H9 (cell line): ENCODE measurements around the gene CNTD1. TPM values are rescaled to one million over a fixed set of nuclear protein-coding genes. Genes with fewer than 3 reads are reported as not detected.
A peak's percentile ranks its signal among the peaks of the same experiment; 100 is the strongest.

Source experiments
- DNase-seq: peaks from one replicate; pipeline ENCODE4 v3.0.0-alpha.2; 2017
- H2AFZ ChIP-seq: one replicate; pipeline ENCODE4 v1.6.1; 2013; ENCODE audit warnings: mild to moderate bottlenecking, low read length, control low read depth, moderate library complexity
- H2AK5ac ChIP-seq: 2 replicates; pipeline ENCODE4 v1.6.1; 2013; ENCODE audit warnings: low read length, control low read depth, mixed read lengths; ENCODE audit not compliant: insufficient read length
- H2BK120ac ChIP-seq: one replicate; pipeline ENCODE4 v1.6.1; 2013; ENCODE audit warnings: low read depth, mild to moderate bottlenecking, low read length, control low read depth, inconsistent platforms; ENCODE audit not compliant: poor library complexity, severe bottlenecking
- H2BK12ac ChIP-seq: 2 replicates; pipeline ENCODE4 v1.6.1; 2013; ENCODE audit warnings: low read length, control low read depth, mixed read lengths, low read depth; ENCODE audit not compliant: insufficient read length
- H2BK15ac ChIP-seq: 2 replicates; pipeline ENCODE4 v1.6.1; 2013; ENCODE audit warnings: low read depth, low read length, control low read depth
- H2BK20ac ChIP-seq: one replicate; pipeline ENCODE4 v1.6.1; 2013; ENCODE audit warnings: low read depth, mild to moderate bottlenecking, low read length, control low read depth, inconsistent platforms; ENCODE audit not compliant: poor library complexity, severe bottlenecking
- H2BK5ac ChIP-seq: 2 replicates; pipeline ENCODE4 v1.6.1; 2013; ENCODE audit warnings: low read length, control low read depth, mixed read lengths; ENCODE audit not compliant: insufficient read length
- H3K14ac ChIP-seq: 2 replicates; pipeline ENCODE4 v1.6.1; 2013; ENCODE audit warnings: low read length, control low read depth; ENCODE audit not compliant: insufficient read depth
- H3K18ac ChIP-seq: 2 replicates; pipeline ENCODE4 v1.6.1; 2013; ENCODE audit warnings: low read depth, mild to moderate bottlenecking, mixed read lengths, low read length, control low read depth; ENCODE audit not compliant: insufficient read length
- H3K23ac ChIP-seq: 2 replicates; pipeline ENCODE4 v1.6.1; 2013; ENCODE audit warnings: low read length, control low read depth, mixed read lengths, low read depth; ENCODE audit not compliant: insufficient read length
- H3K23me2 ChIP-seq: 2 replicates; pipeline ENCODE4 v1.6.1; 2013; ENCODE audit warnings: low read depth, mild to moderate bottlenecking, mixed read lengths, low read length, control low read depth; ENCODE audit not compliant: insufficient read length, poor library complexity, severe bottlenecking
- H3K27ac ChIP-seq: 2 replicates; pipeline ENCODE4 v1.5.1; 2013; ENCODE audit warnings: low read length, control low read depth, mixed read lengths, low read depth; ENCODE audit not compliant: insufficient read length
- H3K27me3 ChIP-seq: 2 replicates; pipeline ENCODE4 v1.6.1; 2013; ENCODE audit warnings: low read length, control low read depth, inconsistent platforms; ENCODE audit not compliant: insufficient read depth
- H3K4ac ChIP-seq: 2 replicates; pipeline ENCODE4 v1.6.1; 2013; ENCODE audit warnings: low read depth, mild to moderate bottlenecking, control low read depth, inconsistent platforms, low read length, moderate library complexity
- H3K4me1 ChIP-seq: 2 replicates; pipeline ENCODE4 v1.6.1; 2013; ENCODE audit warnings: low read length, control low read depth, inconsistent platforms; ENCODE audit not compliant: insufficient read depth
- H3K4me2 ChIP-seq: 2 replicates; pipeline ENCODE4 v1.6.1; 2013; ENCODE audit warnings: low read length, control low read depth, mixed read lengths; ENCODE audit not compliant: insufficient read length, insufficient read depth
- H3K56ac ChIP-seq: 2 replicates; pipeline ENCODE4 v1.6.1; 2013; ENCODE audit warnings: low read depth, mild to moderate bottlenecking, mixed read lengths, low read length, control low read depth; ENCODE audit not compliant: insufficient read length
- H3K79me1 ChIP-seq: 2 replicates; pipeline ENCODE4 v1.6.1; 2013; ENCODE audit warnings: low read depth, mild to moderate bottlenecking, moderate library complexity, low read length, control low read depth, inconsistent platforms; ENCODE audit not compliant: insufficient read depth, poor library complexity, severe bottlenecking
- H3K79me2 ChIP-seq: 2 replicates; pipeline ENCODE4 v1.6.1; 2013; ENCODE audit warnings: low read length, control low read depth, inconsistent platforms; ENCODE audit not compliant: insufficient read depth
- H3K9ac ChIP-seq: 2 replicates; pipeline ENCODE4 v1.6.1; 2013; ENCODE audit warnings: low read length, control low read depth, mixed read lengths; ENCODE audit not compliant: insufficient read length; ENCODE audit errors: extremely low read depth
- H3K9me3 ChIP-seq: one replicate; pipeline ENCODE4 v1.6.1; 2013; ENCODE audit warnings: low read depth, low read length, inconsistent platforms; ENCODE audit not compliant: control insufficient read depth
- H3T11ph ChIP-seq: one replicate; pipeline ENCODE4 v1.6.1; 2013; ENCODE audit warnings: mild to moderate bottlenecking, low read length, control low read depth, inconsistent platforms
- H4K20me1 ChIP-seq: one replicate; pipeline ENCODE4 v1.6.1; 2013; ENCODE audit not compliant: control insufficient read depth, insufficient read length, insufficient read depth
- H4K5ac ChIP-seq: 2 replicates; pipeline ENCODE4 v1.6.1; 2013; ENCODE audit warnings: low read depth, mild to moderate bottlenecking, mixed read lengths, low read length, control low read depth; ENCODE audit not compliant: insufficient read length
- H4K8ac ChIP-seq: replicated peaks from 2 replicates; pipeline ENCODE4 v1.6.1; 2013; ENCODE audit warnings: low read length, control low read depth, mixed read lengths, low read depth; ENCODE audit not compliant: insufficient read length
- H4K91ac ChIP-seq: 2 replicates; pipeline ENCODE4 v1.6.1; 2013; ENCODE audit warnings: low read depth, mild to moderate bottlenecking, moderate library complexity, mixed read lengths, low read length, control low read depth; ENCODE audit not compliant: insufficient read length
- H3K27ac Mint-ChIP-seq, 3 experiments: 2 replicates in 2 of 3; 3 replicates in 1 of 3; pipeline ENCODE4 v1.8.0; 2020 to 2021; ENCODE audit warnings: mixed read lengths in 3 of 3, mild to moderate bottlenecking in 1 of 3, moderate library complexity in 1 of 3
- H3K27me3 Mint-ChIP-seq: 2 replicates; pipeline ENCODE4 v1.8.0; 2021; ENCODE audit warnings: low read depth, mild to moderate bottlenecking, moderate library complexity, mixed read lengths
- H3K36me3 Mint-ChIP-seq, 3 experiments: 2 replicates in 2 of 3; 3 replicates in 1 of 3; pipeline ENCODE4 v1.8.0; 2020 to 2021; ENCODE audit warnings: low read depth in 3 of 3, mixed read lengths in 3 of 3; ENCODE audit not compliant: insufficient read depth in 1 of 3
- H3K4me1 Mint-ChIP-seq, 2 experiments: 2 replicates each; pipeline ENCODE4 v1.8.0; 2020; ENCODE audit warnings: mixed read lengths in 2 of 2
- H3K4me3 Mint-ChIP-seq, 2 experiments: 2 replicates in 1 of 2; 3 replicates in 1 of 2; pipeline ENCODE4 v1.8.0; 2020 to 2021; ENCODE audit warnings: mild to moderate bottlenecking in 2 of 2, mixed read lengths in 2 of 2, moderate library complexity in 1 of 2
- H3K9me3 Mint-ChIP-seq, 2 experiments: 2 replicates in 1 of 2; 3 replicates in 1 of 2; pipeline ENCODE4 v1.8.0; 2020; ENCODE audit warnings: mild to moderate bottlenecking in 2 of 2, mixed read lengths in 2 of 2, moderate library complexity in 1 of 2
- CTCF ChIP-seq: fragments of 200-600 bp; sonication (generic); conservative IDR thresholded peaks from 3 replicates; pipeline ENCODE4 v1.8.0; 2021; ENCODE audit warnings: antibody characterized with exemption, mild to moderate bottlenecking
- WGBS: extraction: QIAGEN DNeasy Blood & Tissue Kit; methylation state at CpG from one replicate; pipeline ENCODE4 v1.1.7; 2013; ENCODE audit warnings: missing lambda C conversion rate, low lambda C conversion rate, mixed read lengths; ENCODE audit not compliant: insufficient read length; ENCODE audit errors: extremely low coverage; 5-methylcytosine and 5-hydroxymethylcytosine counted together
- total RNA-seq: library from RNA; stranded (reverse); gene quantifications from 2 replicates; pipeline ENCODE4 v1.2.1, GENCODE V29; 2021

Gene CNTD1
- total RNA-seq, 1 experiment from 2014 or later: not detected

- H3K4ac ChIP-seq: no peak overlapping the region; the same call in 1 of the 2 replicates
- peaks cover 14 to 17% of the 10 kb centered on the region in 2 experiments for H3K4me1 Mint-ChIP-seq
- peaks cover 3% of the 10 kb centered on the region for H3K79me1 ChIP-seq
- H2AFZ ChIP-seq: peak overlapping the region; percentile 93
- no CpG with 5 or more reads among the region's 9 CpGs for WGBS
- H3K79me2 ChIP-seq: peaks cover 5% of the 10 kb centered on the region; the same call in 1 of the 2 replicates
- peak overlapping the region; percentile 85 for H2BK120ac ChIP-seq
- peak overlapping the region; percentile 53 for H4K5ac ChIP-seq
- peak overlapping the region; percentile 91 for H3K9ac ChIP-seq
- peak overlapping the region; percentile 83 for H3K18ac ChIP-seq
- no peaks in the 10 kb centered on the region for H3K9me3 ChIP-seq
- H3K27ac Mint-ChIP-seq: peak overlapping the region; percentile 99 to 100 (median 100)
- no peak overlapping the region for H3K56ac ChIP-seq
- no peak for DNase-seq
- H3K27me3 ChIP-seq: no peaks in the 10 kb centered on the region
- no peak overlapping the region for H2BK15ac ChIP-seq
- no peaks in the 10 kb centered on the region for H4K20me1 ChIP-seq
- no peaks in the 10 kb centered on the region for H3K4me1 ChIP-seq
- no peak overlapping the region for H2AK5ac ChIP-seq
- H3K27me3 Mint-ChIP-seq: peaks cover 15% of the 10 kb centered on the region
- peaks cover 9% of the 10 kb centered on the region for H3K23me2 ChIP-seq
- H3K36me3 Mint-ChIP-seq: peaks cover 15 to 36% (median 32%) of the 10 kb centered on the region in 3 experiments
- H3K14ac ChIP-seq: peak overlapping the region; percentile 98; the same call in 1 of the 2 replicates
- H3K27ac ChIP-seq: peak overlapping the region; percentile 50
- H2BK12ac ChIP-seq: no peak overlapping the region
- H3T11ph ChIP-seq: peak overlapping the region; percentile 82
- H4K91ac ChIP-seq: peak overlapping the region; percentile 7
- peak overlapping the region; percentile 95 for H3K4me2 ChIP-seq
- no peak overlapping the region for H4K8ac ChIP-seq
- H3K9me3 Mint-ChIP-seq: no peaks in the 10 kb centered on the region; a peak in 1 of 5 replicates
- no peak for TF ChIP-seq CTCF
- peak overlapping the region; percentile 94 to 96 for H3K4me3 Mint-ChIP-seq
- no peak overlapping the region for H2BK5ac ChIP-seq
- no peak overlapping the region for H2BK20ac ChIP-seq
- no peak overlapping the region for H3K23ac ChIP-seq
Measured at GRCh38 chr17:42832213-42832933, 33.7 kb downstream of the CNTD1 start.
